Lung (tissue), 12 donors: Measurements from ENCODE around the gene MYO9A. TPM values are rescaled to one million over a fixed set of nuclear protein-coding genes. Genes with fewer than 3 reads are reported as not detected.

Source experiments
- ATAC-seq: fragments of 200-7000 bp; cut with Tn5 transposase; one replicate; pipeline ENCODE4 v1.9.1; 2020; ENCODE audit warnings: moderate number of reproducible peaks; ENCODE audit not compliant: insufficient read depth, low FRiP score
- DNase-seq, 3 donors: peaks; one replicate each; pipeline ENCODE4 v3.0.0-alpha.2; 2013 to 2017
- H3K27ac ChIP-seq, 2 donors: one replicate each; pipeline ENCODE4 v1.5.1; 2013; ENCODE audit warnings: mild to moderate bottlenecking in 2 of 2, moderate library complexity in 2 of 2, control low read depth in 1 of 2, inconsistent platforms in 1 of 2, low read depth in 1 of 2, low read length in 1 of 2
- H3K27me3 ChIP-seq, 3 donors: one replicate each; pipeline ENCODE4 v1.5.1; 2013; ENCODE audit warnings: low read length in 2 of 3; ENCODE audit not compliant: control insufficient read depth in 3 of 3, insufficient read depth in 3 of 3
- H3K36me3 ChIP-seq, 4 donors: one replicate each; pipeline ENCODE4 v1.5.1; 2013; ENCODE audit warnings: low read length in 4 of 4, mild to moderate bottlenecking in 1 of 4, moderate library complexity in 1 of 4; ENCODE audit not compliant: control insufficient read depth in 4 of 4, insufficient read depth in 4 of 4
- H3K4me1 ChIP-seq, 5 donors: one replicate each; pipeline ENCODE4 v1.5.1; 2013; ENCODE audit warnings: low read length in 5 of 5, mild to moderate bottlenecking in 2 of 5, moderate library complexity in 1 of 5; ENCODE audit not compliant: control insufficient read depth in 5 of 5, insufficient read depth in 5 of 5
- H3K4me3 ChIP-seq: one replicate; pipeline ENCODE4 v1.5.1; 2013; ENCODE audit warnings: mild to moderate bottlenecking, control low read depth, moderate library complexity
- H3K9ac ChIP-seq, 2 donors: one replicate each; pipeline ENCODE4 v1.5.1; 2013; ENCODE audit warnings: low read length in 2 of 2, control low read depth in 1 of 2; ENCODE audit not compliant: insufficient read depth in 1 of 2
- H3K9me3 ChIP-seq, 4 donors: one replicate each; pipeline ENCODE4 v1.5.1; 2013; ENCODE audit warnings: low read length in 3 of 4, mild to moderate bottlenecking in 1 of 4, moderate library complexity in 1 of 4; ENCODE audit not compliant: control insufficient read depth in 4 of 4, insufficient read depth in 3 of 4
- CTCF ChIP-seq: IDR thresholded peaks from 2 replicates; pipeline ENCODE4 v1.5.1; 2012; ENCODE audit warnings: mild to moderate bottlenecking; ENCODE audit errors: control extremely low read depth, extremely low read depth
- WGBS, 2 donors: extraction: QIAGEN DNeasy Blood & Tissue Kit; methylation state at CpG; one replicate each; pipeline ENCODE4 v1.1.7; 2013; 5-methylcytosine and 5-hydroxymethylcytosine counted together
- polyA plus RNA-seq, 2 donors: library from polyadenylated mRNA; stranded (reverse); fragments of 200-250 nt; gene quantifications; one replicate each; pipeline ENCODE4 v1.2.1, GENCODE V29; 2013
- total RNA-seq, 2 donors: library from RNA; depleted of rRNA in 1 of 2; stranded (reverse); fragments of >200 nt in 1 of 2; gene quantifications; one replicate each; pipeline ENCODE4 v1.2.1, GENCODE V29; 2014 to 2021
- donor health status: control.
- donor health status: control.
- donor health status: Bipolar disorder and iron deficiency.
- donor health status: healthy.
- donor health status: DM: yes; HTN: yes; CAD: no.

MYO9A gene
- total and polyA plus RNA-seq, 4 donors = 4.5 to 173 (median 34.4) TPM

- 92 to 93% methylated on average over 2 of the region's 2 CpGs for WGBS, 2 donors
- DNase-seq (peak in 2 of 3 donors; percentile 26 to 55), ATAC-seq (no peak)
- Histone ChIP-seq H3K9ac (no peak overlapping the region), H3K36me3 (no peaks in the 10 kb centered on the region), H3K9me3 (no peaks in the 10 kb centered on the region), H3K27me3 (no peaks in the 10 kb centered on the region), H3K27ac (no peak overlapping the region), H3K4me1 (peaks cover 0 to 11% (median 0%) of the 10 kb centered on the region in 5 donors), H3K4me3 (no peak overlapping the region)
- no peak for TF ChIP-seq CTCF
These were observed 52.1 kb downstream of the MYO9A start for GRCh38 chr15:72065801-72066200.

- no peaks in the 10 kb centered on the region for H3K9me3 ChIP-seq
- no peak overlapping the region for H3K9ac ChIP-seq
- TF ChIP-seq CTCF = no peak
- H3K27ac ChIP-seq = no peak overlapping the region
- no peak overlapping the region for H3K4me3 ChIP-seq
- no peak for DNase-seq
- H3K27me3 ChIP-seq = no peaks in the 10 kb centered on the region
- ATAC-seq = no peak
- peaks cover 0 to 6% (median 0%) of the 10 kb centered on the region in 5 donors for H3K4me1 ChIP-seq
- no peaks in the 10 kb centered on the region for H3K36me3 ChIP-seq
These were observed 54.8 kb downstream of the MYO9A start for GRCh38 chr15:72063186-72063585.

- ATAC-seq = no peak
These were observed 55.6 kb downstream of the MYO9A start for GRCh38 chr15:72062319-72062718.

More at GRCh38 chr15:72062319-72062718, 55.6 kb downstream of the MYO9A start:
- Histone ChIP-seq H3K9ac (no peak overlapping the region), H3K27ac (no peak overlapping the region), H3K27me3 (no peaks in the 10 kb centered on the region), H3K9me3 (no peaks in the 10 kb centered on the region), H3K36me3 (no peaks in the 10 kb centered on the region), H3K4me1 (peaks cover 2 to 11% (median 5%) of the 10 kb centered on the region in 5 donors), H3K4me3 (no peak overlapping the region)
- DNase-seq = no peak
- TF ChIP-seq CTCF = no peak
